Spleen (tissue), 11 donors: ENCODE measurements around the gene HPGD. TPM values are rescaled to one million over a fixed set of nuclear protein-coding genes. Genes with fewer than 3 reads are reported as not detected.

Experiments used
- DNase-seq: peaks from one replicate; pipeline ENCODE4 v3.0.0-alpha.2; 2020
- H3K27ac ChIP-seq, 8 donors: fragments of 200-600 bp; sonication (generic) in 7 of 8; 1 replicate in 4 of 8; 2 replicates in 4 of 8; pipeline versions ENCODE4 v1.5.0 to v1.8.0; 2016 to 2021; ENCODE audit warnings: inconsistent platforms in 4 of 8, mild to moderate bottlenecking in 4 of 8, moderate library complexity in 1 of 8
- H3K27me3 ChIP-seq, 7 donors: fragments of 200-600 bp; sonication (generic) in 6 of 7; replicated peaks in 1 of 7; 1 replicate in 4 of 7; 2 replicates in 3 of 7; pipeline versions ENCODE4 v1.5.0 to v1.8.0; 2016 to 2021; ENCODE audit warnings: inconsistent platforms in 3 of 7, mild to moderate bottlenecking in 1 of 7
- H3K36me3 ChIP-seq, 6 donors: fragments of 200-600 bp; sonication (generic) in 5 of 6; 1 replicate in 4 of 6; 2 replicates in 2 of 6; pipeline versions ENCODE4 v1.5.0 to v1.8.0; 2016 to 2021; ENCODE audit warnings: inconsistent platforms in 2 of 6
- H3K4me1 ChIP-seq, 6 donors: fragments of 200-600 bp; sonication (generic) in 5 of 6; 1 replicate in 3 of 6; 2 replicates in 3 of 6; pipeline versions ENCODE4 v1.5.0 to v1.8.0; 2016 to 2021; ENCODE audit warnings: inconsistent platforms in 3 of 6
- H3K4me3 ChIP-seq, 8 donors: fragments of 200-600 bp; sonication (generic) in 7 of 8; 1 replicate in 4 of 8; 2 replicates in 4 of 8; pipeline versions ENCODE4 v1.5.0 to v1.8.0; 2016 to 2021; ENCODE audit warnings: inconsistent platforms in 4 of 8, mild to moderate bottlenecking in 4 of 8, moderate library complexity in 2 of 8
- H3K9me3 ChIP-seq, 8 donors: fragments of 200-600 bp; sonication (generic) in 7 of 8; 1 replicate in 4 of 8; 2 replicates in 4 of 8; pipeline versions ENCODE4 v1.5.0 to v1.8.0; 2016 to 2021; ENCODE audit warnings: inconsistent platforms in 4 of 8
- CTCF ChIP-seq, 11 experiments: fragments of 200-600 bp in 7 of 11; fragments of 450-650 bp in 4 of 11; sonication (generic) in 4 of 11; IDR thresholded peaks in 8 of 11; conservative IDR thresholded peaks in 3 of 11; 1 replicate in 7 of 11; 2 replicates in 4 of 11; pipeline versions ENCODE4 v1.4.0 to v1.8.0; 2016 to 2021; ENCODE audit warnings: antibody characterized with exemption in 11 of 11, inconsistent platforms in 4 of 11, mild to moderate bottlenecking in 1 of 11
- POLR2A ChIP-seq, 3 donors: fragments of 450-650 bp; IDR thresholded peaks; one replicate each; pipeline ENCODE4 v1.5.1; 2017; ENCODE audit warnings: antibody characterized with exemption in 3 of 3, mild to moderate bottlenecking in 1 of 3
- POLR2AphosphoS5 ChIP-seq, 3 donors: sonication (generic); formaldehyde crosslinking; IDR thresholded peaks; one replicate each; pipeline ENCODE4 v1.5.1; 2017; ENCODE audit warnings: antibody characterized with exemption in 3 of 3
- WGBS, 5 donors: extraction: QIAGEN DNeasy Blood & Tissue Kit in 3 of 5; methylation state at CpG; one replicate each; pipeline versions ENCODE4 v1.1.5 to v1.1.7; 2013 to 2018; 5-methylcytosine and 5-hydroxymethylcytosine counted together
- intact Hi-C: fragments of 100-400 bp; cut with DNase I; formaldehyde crosslinking; loops from one replicate; pipeline ENCODE4 v1.15.0; 2023; ENCODE audit warnings: low total_unique reads
- polyA plus RNA-seq, 3 donors: library from polyadenylated mRNA; stranded (reverse); fragments of 200-250 nt; gene quantifications; one replicate each; pipeline ENCODE4 v1.2.1, GENCODE V29; 2013
- total RNA-seq, 7 donors: library from RNA; depleted of rRNA in 3 of 7; stranded (reverse); fragments of >200 nt in 3 of 7; fragmentation: NEBNext Ultra II Directional in 4 of 7; extraction: Animal tissue kit (Norgen Biotek cat#: 25700) in 4 of 7; gene quantifications; one replicate each; pipeline versions ENCODE4 v1.1.0 to v1.2.1, GENCODE V29; 2016 to 2021
- donor health status: healthy with polysubstance abuse.
- donor health status: DM: no; HTN: no; CAD: no; lungs with moderate emphysema.
- donor health status: DM: no; HTN: no; CAD: no.
- donor health status: Bipolar disorder and iron deficiency.
- donor health status: healthy.
- donor health status: DM: no; HTN: no; CAD: no.
- donor health status: DM: yes; HTN: yes; CAD: no.

HPGD gene
- total and polyA plus RNA-seq, 10 donors = 2.6 to 40.5 (median 12.3) TPM

- Histone ChIP-seq H3K27ac (no peak overlapping the region), H3K4me1 (no peaks in the 10 kb centered on the region), H3K4me3 (no peak overlapping the region), H3K36me3 (no peaks in the 10 kb centered on the region), H3K9me3 (peaks cover 0 to 13% (median 8%) of the 10 kb centered on the region in 8 donors), H3K27me3 (no peaks in the 10 kb centered on the region)
- DNase-seq = no peak
- 66 to 81% (median 72%) methylated on average over 1 of the region's 1 CpG for WGBS, 5 donors
- TF ChIP-seq POLR2A (IDR thresholded peaks at IDR 0.05) (no peak), POLR2AphosphoS5 (IDR thresholded peaks at IDR 0.05) (no peak)
- intact Hi-C loops = no loop called here
These were observed 61.6 kb downstream of the HPGD start for GRCh38 chr4:174460684-174461083.

- intact Hi-C loops = no loop called here
- 82 to 95% (median 86%) methylated on average over 6 of the region's 6 CpGs for WGBS, 5 donors
These were observed 64.8 kb downstream of the HPGD start for GRCh38 chr4:174457468-174457867.

GRCh38 chr4:174454815-174455473 is 67.3 kb downstream of the HPGD start:
- Histone ChIP-seq H3K27ac (no peak overlapping the region), H3K9me3 (no peaks in the 10 kb centered on the region), H3K4me3 (no peak overlapping the region), H3K36me3 (no peaks in the 10 kb centered on the region), H3K4me1 (no peaks in the 10 kb centered on the region), H3K27me3 (no peaks in the 10 kb centered on the region)
- TF ChIP-seq POLR2AphosphoS5 (IDR thresholded peaks at IDR 0.05) (no peak), POLR2A (IDR thresholded peaks at IDR 0.05) (no peak), CTCF (IDR thresholded peaks at IDR 0.05 in 8 of 11, conservative IDR thresholded peaks at IDR 0.05 in 3 of 11) (no peak)
- intact Hi-C loops = no loop called here
- no peak for DNase-seq
- WGBS, 5 donors = 73 to 86% (median 83%) methylated on average over 6 of the region's 6 CpGs

More at GRCh38 chr4:174457468-174457867, 64.8 kb downstream of the HPGD start:
- Histone ChIP-seq H3K27ac (no peak overlapping the region), H3K9me3 (peaks cover 0 to 1% (median 0%) of the 10 kb centered on the region in 8 donors), H3K36me3 (no peaks in the 10 kb centered on the region), H3K27me3 (no peaks in the 10 kb centered on the region), H3K4me3 (no peak overlapping the region), H3K4me1 (no peaks in the 10 kb centered on the region)
- TF ChIP-seq POLR2AphosphoS5 (IDR thresholded peaks at IDR 0.05) (no peak), CTCF (IDR thresholded peaks at IDR 0.05 in 8 of 11, conservative IDR thresholded peaks at IDR 0.05 in 3 of 11) (no peak), POLR2A (IDR thresholded peaks at IDR 0.05) (no peak)
- no peak for DNase-seq

GRCh38 chr4:174451718-174452296 is 70.5 kb downstream of the HPGD start:
- no peak overlapping the region for H3K4me3 ChIP-seq
- DNase-seq = no peak
- no peaks in the 10 kb centered on the region for H3K27me3 ChIP-seq
- no peaks in the 10 kb centered on the region for H3K36me3 ChIP-seq
- 76 to 95% (median 79%) methylated on average over 2 of the region's 2 CpGs for WGBS, 5 donors
- H3K9me3 ChIP-seq = no peaks in the 10 kb centered on the region
- TF ChIP-seq POLR2AphosphoS5 (IDR thresholded peaks at IDR 0.05) (no peak), POLR2A (IDR thresholded peaks at IDR 0.05) (no peak), CTCF (IDR thresholded peaks at IDR 0.05 in 8 of 11, conservative IDR thresholded peaks at IDR 0.05 in 3 of 11) (no peak)
- H3K27ac ChIP-seq = no peak overlapping the region
- intact Hi-C loops = no loop called here
- no peaks in the 10 kb centered on the region for H3K4me1 ChIP-seq
